Islet precursor cell (in vitro differentiated cells): ENCODE measurements around the gene GXYLT2.
"Not testable (repeated sequence)": the region's sequence is repeated elsewhere in the genome, so short reads cannot be mapped to it uniquely, and the experiment has no call there.

Experiments used
- DNase-seq: peaks from one replicate; pipeline ENCODE4 v3.0.0-alpha.2; 2018

GXYLT2 gene

DNA sequence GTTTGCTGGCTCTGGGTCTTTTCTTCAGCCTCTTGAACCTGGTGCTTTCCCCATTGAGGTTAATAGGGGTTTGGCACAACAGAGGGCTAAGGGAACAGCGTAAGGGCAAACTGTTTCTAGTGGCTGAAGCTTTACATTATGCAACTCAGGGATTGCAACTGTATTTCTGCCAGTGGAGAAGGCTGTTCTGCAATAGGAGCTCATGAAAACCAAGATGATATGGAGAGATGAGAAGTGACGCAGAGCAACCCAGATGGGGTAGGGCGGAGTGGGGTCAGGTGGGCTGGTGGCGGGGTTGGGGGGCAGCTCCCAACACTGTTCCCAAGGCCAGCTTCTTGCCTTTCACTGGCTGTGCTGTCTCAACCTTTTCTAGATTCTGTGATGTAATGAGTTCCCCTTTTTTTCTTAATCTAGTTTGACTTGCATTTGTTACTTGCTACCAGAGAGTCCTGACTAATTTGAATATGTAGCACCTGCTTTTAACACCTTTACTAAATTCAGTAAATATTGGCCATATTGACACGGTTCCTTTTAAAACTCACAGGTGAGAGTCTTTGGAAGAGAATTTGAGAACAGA is 7.2 kb downstream of the GXYLT2 start:
- DNase-seq, result no peak

GRCh38 chr3:72896996-72897757 is 9.3 kb downstream of the GXYLT2 start:
- peak; percentile 78 for DNase-seq

GRCh38 chr3:72897758-72898007 is 9.8 kb downstream of the GXYLT2 start:
- no peak for DNase-seq

- DNase-seq, result no peak
Observed at GRCh38 chr3:72899349-72899765, 11.5 kb downstream of the GXYLT2 start.

DNA sequence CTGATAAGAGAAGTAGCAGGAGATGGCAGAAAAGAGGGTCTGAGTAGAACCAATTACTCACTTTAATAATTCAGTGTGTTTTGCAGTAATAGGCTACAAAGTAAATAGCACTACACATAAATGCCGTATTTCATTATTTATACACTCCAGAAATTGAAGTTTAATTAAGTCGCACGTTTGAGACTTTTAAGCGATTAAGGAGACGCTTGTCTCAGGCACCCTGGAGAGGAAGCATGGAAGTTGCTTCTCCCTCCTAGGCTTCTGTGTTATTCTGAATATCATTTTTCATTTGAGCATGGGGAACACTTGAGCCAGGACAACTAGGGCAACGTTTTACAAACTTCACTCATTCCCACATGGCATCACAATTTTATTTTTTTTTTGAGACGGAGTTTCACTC is 12.2 kb downstream of the GXYLT2 start:
- no peak for DNase-seq

- no peak for DNase-seq
Observed at GRCh38 chr3:72901840-72902239, 14.0 kb downstream of the GXYLT2 start.

DNA sequence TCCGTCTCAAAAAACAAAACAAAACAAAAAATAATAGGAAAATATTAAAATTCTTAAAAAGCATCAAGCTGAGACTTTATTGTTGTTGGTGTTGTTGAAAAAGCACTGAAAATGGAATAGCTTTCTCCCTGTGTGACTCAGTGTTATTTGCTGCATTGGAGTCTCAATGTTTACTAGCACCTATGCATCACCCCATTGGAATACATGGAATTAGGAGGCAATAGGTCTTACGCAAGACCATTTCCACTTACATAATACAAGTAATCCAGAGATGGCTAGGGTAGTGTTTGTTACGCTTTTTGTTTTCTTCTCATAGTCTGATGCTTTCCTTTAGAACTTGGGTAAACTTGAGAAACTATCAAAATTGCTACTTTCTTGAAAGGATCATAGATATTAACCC is 15.2 kb downstream of the GXYLT2 start:
- DNase-seq, result no peak

GRCh38 chr3:72904163-72904562 is 16.3 kb downstream of the GXYLT2 start:
- no peak for DNase-seq

DNA sequence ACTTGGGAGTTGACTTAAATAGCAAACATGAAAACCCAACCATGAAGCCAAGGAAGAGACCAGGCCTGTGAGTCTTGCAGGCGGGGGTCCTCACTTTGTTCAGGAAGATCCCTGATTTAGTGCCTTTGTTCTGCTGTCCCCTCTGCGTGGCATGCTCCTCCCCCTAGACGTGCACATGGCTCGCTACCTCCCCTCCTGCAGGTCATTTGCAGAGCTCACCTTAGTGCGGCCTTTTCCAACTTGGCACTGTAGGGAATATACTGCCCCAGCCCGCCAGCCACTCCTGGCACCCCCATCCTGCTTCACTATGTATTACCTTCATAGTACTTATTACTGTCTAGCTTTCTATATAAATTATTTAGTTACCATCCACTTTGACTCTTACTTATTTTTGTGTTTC is 18.3 kb downstream of the GXYLT2 start:
- no peak for DNase-seq

GRCh38 chr3:72907131-72907711 is 19.4 kb downstream of the GXYLT2 start:
- DNase-seq, result no peak

DNA sequence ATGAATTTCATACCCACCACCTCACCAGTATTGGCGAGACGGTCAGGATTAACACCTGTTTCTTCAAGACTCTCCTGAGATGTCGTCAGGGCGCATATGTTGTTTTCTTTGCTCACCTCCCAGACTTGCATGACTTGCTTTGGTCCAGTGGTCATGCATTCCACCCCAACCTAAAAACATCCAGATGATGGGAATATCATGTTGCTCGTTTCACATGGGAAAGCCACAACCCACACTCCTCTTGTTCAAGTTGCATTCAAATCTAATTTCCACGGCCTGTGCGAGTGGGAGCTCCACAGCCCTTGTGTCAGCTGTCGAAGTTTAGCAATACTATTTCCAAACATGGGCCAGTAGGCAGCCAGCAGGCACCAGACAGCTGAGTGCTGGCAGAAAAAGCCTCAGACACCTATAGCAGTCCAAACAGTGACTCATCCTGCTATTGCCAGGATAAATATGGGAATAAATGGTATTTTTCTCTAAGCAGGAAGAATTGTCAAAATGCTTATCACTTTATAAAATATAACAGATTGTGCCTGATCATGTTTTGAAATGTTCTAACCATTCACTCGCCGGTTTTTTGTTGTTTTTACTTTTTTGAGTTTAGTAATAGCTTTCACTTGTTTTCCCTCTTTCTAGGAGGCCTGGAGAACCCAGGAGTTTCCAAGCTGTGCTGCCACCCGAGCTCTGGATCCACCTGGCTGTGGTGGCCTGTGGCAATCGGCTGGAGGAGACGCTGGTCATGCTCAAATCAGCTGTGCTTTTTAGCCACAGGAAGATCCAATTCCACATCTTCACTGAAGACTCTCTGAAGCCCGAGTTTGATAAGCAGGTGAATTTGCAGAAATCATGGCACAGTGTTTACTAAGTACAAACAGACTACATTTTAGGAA is 20.1 kb downstream of the GXYLT2 start:
- no peak for DNase-seq

DNA sequence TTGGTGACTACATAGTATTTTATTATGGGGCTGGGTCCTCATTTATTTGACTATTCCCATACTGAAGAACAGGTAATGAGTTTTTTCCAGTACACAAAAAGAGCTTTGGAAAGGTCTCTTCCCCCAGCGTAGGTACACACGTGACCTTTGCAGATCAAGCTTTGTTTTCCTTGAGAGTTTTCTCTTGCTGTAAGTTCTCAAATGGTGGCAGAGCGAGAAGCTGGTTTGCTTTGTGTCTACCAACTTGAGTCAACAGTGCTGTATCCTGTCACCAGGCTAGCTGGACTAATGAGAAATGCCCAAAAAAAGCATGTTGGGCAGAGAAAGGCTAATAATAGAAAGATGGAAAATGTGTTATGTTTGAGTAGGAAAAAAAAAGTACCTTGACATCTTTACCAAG is 21.7 kb downstream of the GXYLT2 start:
- no peak for DNase-seq

GRCh38 chr3:72912532-72912931 is 24.7 kb downstream of the GXYLT2 start:
- DNase-seq, result peak; percentile 74

GRCh38 chr3:72914383-72914782 is 26.5 kb downstream of the GXYLT2 start:
- DNase-seq, result no peak

GRCh38 chr3:72916250-72916649 is 28.4 kb downstream of the GXYLT2 start:
- DNase-seq, result no peak

- DNase-seq, result no peak
Observed at GRCh38 chr3:72919520-72919919, 31.7 kb downstream of the GXYLT2 start.

DNA sequence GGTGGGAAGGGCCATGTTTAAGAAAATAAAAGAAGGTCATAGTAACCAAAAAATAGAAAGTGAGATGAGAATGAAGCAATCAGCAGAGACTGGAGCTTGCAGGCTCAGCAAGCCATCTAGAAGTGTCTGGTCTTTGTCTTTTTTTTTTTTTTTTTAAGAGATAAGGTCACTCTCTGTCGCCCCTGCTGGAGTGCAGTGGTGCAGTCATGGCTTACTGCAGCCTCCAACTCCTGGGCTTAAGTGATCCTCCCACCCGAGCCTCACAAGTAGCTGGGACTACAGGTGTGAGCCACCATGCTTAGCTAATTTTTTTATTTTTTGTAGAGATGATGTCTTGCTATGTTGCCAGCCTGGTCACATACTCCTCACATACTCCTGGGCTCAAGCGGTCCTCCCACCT is 36.2 kb downstream of the GXYLT2 start:
- no peak for DNase-seq

DNA sequence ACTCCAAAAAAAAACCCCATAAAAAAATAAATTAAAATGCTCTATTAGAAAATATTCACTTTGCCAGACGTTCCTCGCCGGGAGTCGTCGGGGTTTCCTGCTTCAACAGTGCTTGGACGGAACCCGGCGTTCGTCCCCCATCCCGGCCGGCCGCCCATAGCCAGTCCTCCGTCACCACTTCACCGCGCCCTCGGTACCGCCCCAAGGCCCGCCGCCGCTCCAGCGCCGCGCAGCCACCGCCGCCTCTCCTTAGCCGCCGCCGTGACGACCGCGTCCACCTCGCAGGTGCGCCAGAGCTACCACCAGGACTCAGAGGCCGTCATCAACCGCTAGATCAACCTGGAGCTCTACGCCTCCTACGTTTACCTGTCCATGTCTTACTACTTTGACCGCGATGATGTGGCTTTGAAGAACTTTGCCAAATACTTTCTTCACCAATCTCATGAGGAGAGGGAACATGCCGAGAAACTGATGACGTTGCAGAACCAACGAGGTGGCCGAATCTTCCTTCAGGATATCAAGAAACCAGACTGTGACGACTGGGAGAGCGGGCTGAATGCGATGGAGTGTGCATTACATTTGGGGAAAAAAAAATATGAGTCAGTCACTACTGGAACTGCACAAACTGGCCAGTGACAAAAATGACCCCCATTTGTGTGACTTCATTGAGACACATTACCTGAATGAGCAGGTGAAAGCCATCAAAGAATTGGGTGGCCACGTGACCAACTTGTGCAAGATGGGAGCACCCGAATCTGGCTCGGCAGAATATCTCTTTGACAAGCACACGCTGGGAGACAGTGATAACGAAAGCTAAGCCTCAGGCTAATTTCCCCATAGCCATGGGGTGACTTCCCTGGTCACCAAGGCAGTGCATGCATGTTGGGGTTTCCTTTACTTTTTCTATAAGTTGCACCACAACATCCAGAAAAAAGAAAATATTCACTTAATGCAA is 41.2 kb downstream of the GXYLT2 start:
- DNase-seq, result not testable (repeated sequence)

DNA sequence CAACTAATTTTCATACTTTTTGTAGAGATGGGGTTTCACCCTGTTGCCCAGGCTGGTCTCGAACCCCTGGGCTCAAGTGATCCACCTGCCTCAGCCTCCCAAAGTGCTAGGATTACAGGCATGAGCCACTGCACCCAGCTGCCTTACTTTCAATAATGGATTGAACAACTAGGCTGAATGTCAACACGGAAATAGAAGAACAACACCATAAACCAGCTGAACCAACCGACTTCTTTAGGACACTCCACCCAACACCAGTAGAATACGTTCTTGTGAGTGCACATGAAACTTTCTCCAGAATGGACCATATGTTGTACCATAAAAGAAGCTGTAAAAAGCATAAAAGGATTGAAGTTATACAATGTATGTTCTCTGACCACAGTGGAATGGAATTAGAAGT is 42.9 kb downstream of the GXYLT2 start:
- no peak for DNase-seq

DNA sequence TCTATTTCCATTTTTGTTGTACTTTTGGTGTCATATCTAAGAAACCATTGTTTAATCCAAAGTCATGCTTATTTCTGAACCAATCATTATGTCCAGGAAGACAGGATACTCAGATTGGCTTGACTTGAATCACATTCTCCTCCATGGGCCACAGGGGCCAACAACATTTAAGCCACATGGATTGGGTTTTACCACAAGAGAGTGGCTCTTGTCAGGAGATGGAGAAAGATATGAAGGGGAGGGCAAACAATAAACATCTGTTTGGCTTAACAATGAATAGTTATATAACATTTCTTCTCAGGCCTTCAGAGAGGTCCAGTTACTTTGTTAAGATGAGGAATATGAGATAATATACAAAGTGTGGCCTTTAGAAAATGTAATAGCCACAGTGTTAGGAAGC is 44.6 kb downstream of the GXYLT2 start:
- no peak for DNase-seq

GRCh38 chr3:72938471-72939265 is 50.8 kb downstream of the GXYLT2 start:
- peak; percentile 87 for DNase-seq

GRCh38 chr3:72941245-72941644 is 53.4 kb downstream of the GXYLT2 start:
- DNase-seq, result no peak
